ENCODE measurements around the gene ALG5. TPM values are rescaled to one million over a fixed set of nuclear protein-coding genes. Genes with fewer than 3 reads are reported as not detected.

Gene ALG5
- total RNA-seq, 1 donor = 53.2 TPM

- peak; percentile 40 for DNase-seq (ENCODE audit: low read depth)
- TF ChIP-seq CTCF (IDR thresholded peaks at IDR 0.05; ENCODE audit: insufficient read depth, low read length) = no peak
- peak overlapping the region; percentile 80 for H3K4me3 ChIP-seq (ENCODE audit: low read depth, low read length)
Measured at GRCh38 chr13:36918246-36919131, 80.7 kb downstream of the ALG5 start.

GRCh38 chr13:36917311-36917710 lies 81.8 kb downstream of the ALG5 start:
- H3K4me3 ChIP-seq (ENCODE audit: low read depth, low read length) = no peak overlapping the region
- no peak for TF ChIP-seq CTCF (IDR thresholded peaks at IDR 0.05; ENCODE audit: insufficient read depth, low read length)
- DNase-seq (ENCODE audit: low read depth) = no peak

- TF ChIP-seq CTCF (IDR thresholded peaks at IDR 0.05; ENCODE audit: insufficient read depth, low read length) = no peak
- no peak overlapping the region for H3K4me3 ChIP-seq (ENCODE audit: low read depth, low read length)
- no peak for DNase-seq (ENCODE audit: low read depth)
Measured at GRCh38 chr13:36915896-36916640, 83.1 kb downstream of the ALG5 start.

GRCh38 chr13:36915106-36915505 lies 84.0 kb downstream of the ALG5 start:
- no peak for DNase-seq (ENCODE audit: low read depth)
- TF ChIP-seq CTCF (IDR thresholded peaks at IDR 0.05; ENCODE audit: insufficient read depth, low read length) = no peak
- no peak overlapping the region for H3K4me3 ChIP-seq (ENCODE audit: low read depth, low read length)

- no peak overlapping the region for H3K4me3 ChIP-seq (ENCODE audit: low read depth, low read length)
- DNase-seq (ENCODE audit: low read depth) = no peak
- no peak for TF ChIP-seq CTCF (IDR thresholded peaks at IDR 0.05; ENCODE audit: insufficient read depth, low read length)
Measured at GRCh38 chr13:36914648-36915047, 84.5 kb downstream of the ALG5 start.

GRCh38 chr13:36913463-36913862 lies 85.7 kb downstream of the ALG5 start:
- H3K4me3 ChIP-seq (ENCODE audit: low read depth, low read length) = no peak overlapping the region
- TF ChIP-seq CTCF (IDR thresholded peaks at IDR 0.05; ENCODE audit: insufficient read depth, low read length) = no peak
- no peak for DNase-seq (ENCODE audit: low read depth)

Data from fibroblast of the aortic adventitia (primary cell).